GM18519 (cell line): Measurements from ENCODE around the gene WBP11.

Experiments
- ATAC-seq: cut with Tn5 transposase; IDR thresholded peaks from one replicate; pipeline ENCODE4 v1.9.1; 2021; ENCODE audit warnings: mild to moderate bottlenecking, moderate library complexity; ENCODE audit not compliant: unreplicated experiment, low FRiP score

The WBP11 gene

GRCh38 chr12:14825256-14825655, 22.0 kb upstream of the WBP11 start:
- no peak for ATAC-seq

- no peak for ATAC-seq
Observed at GRCh38 chr12:14824012-14824634, 20.8 kb upstream of the WBP11 start.

GRCh38 chr12:14814014-14814413, 10.7 kb upstream of the WBP11 start, which contains the start of gene SMCO3:
TSS of gene SMCO3 (minus strand) at chr12:14814182. CDS start at chr12:14806680, 7,502 bp downstream.
- ATAC-seq: no peak

- no peak for ATAC-seq
Observed at GRCh38 chr12:14811486-14811885, 8.2 kb upstream of the WBP11 start.

- no peak for ATAC-seq
Observed at GRCh38 chr12:14810953-14811483, 7.7 kb upstream of the WBP11 start.

- ATAC-seq: no peak
Observed at GRCh38 chr12:14810167-14810952, 7.1 kb upstream of the WBP11 start.

GRCh38 chr12:14803830-14804160, 517 bp upstream of the WBP11 start:
- ATAC-seq: peak; percentile 7

- ATAC-seq: no peak
Observed at GRCh38 chr12:14802721-14803010, 612 bp downstream of the WBP11 start.

GRCh38 chr12:14802247-14802646, 1.0 kb downstream of the WBP11 start:
- ATAC-seq: no peak

GRCh38 chr12:14795028-14795448, 8.2 kb downstream of the WBP11 start:
- ATAC-seq: no peak

- no peak for ATAC-seq
Observed at GRCh38 chr12:14785568-14785967, 17.7 kb downstream of the WBP11 start.

- no peak for ATAC-seq
Observed at GRCh38 chr12:14784471-14784870, 18.8 kb downstream of the WBP11 start.

- no peak for ATAC-seq
Observed at GRCh38 chr12:14782756-14783155, 20.5 kb downstream of the WBP11 start.

GRCh38 chr12:14781563-14781962, 21.7 kb downstream of the WBP11 start:
- no peak for ATAC-seq

GRCh38 chr12:14780859-14781258, 22.4 kb downstream of the WBP11 start:
- ATAC-seq: no peak

- ATAC-seq: no peak
Observed at GRCh38 chr12:14779834-14780233, 23.4 kb downstream of the WBP11 start.

- no peak for ATAC-seq
Observed at GRCh38 chr12:14777271-14777670, 26.0 kb downstream of the WBP11 start.

GRCh38 chr12:14776236-14776961, 26.9 kb downstream of the WBP11 start:
- no peak for ATAC-seq

GRCh38 chr12:14775636-14775980, 27.7 kb downstream of the WBP11 start:
- ATAC-seq: no peak

- no peak for ATAC-seq
Observed at GRCh38 chr12:14774906-14775635, 28.2 kb downstream of the WBP11 start.
